NCI-H187 treated with DMSO at 0.1 percent for 48 hours (cell line): Measurements from ENCODE around the gene C19orf12.

ENCODE experiments used
- DNase-seq: peaks from one replicate; lab custom pipeline; 2025; lab: John Stamatoyannopoulos, UW

C19orf12 gene

DNA sequence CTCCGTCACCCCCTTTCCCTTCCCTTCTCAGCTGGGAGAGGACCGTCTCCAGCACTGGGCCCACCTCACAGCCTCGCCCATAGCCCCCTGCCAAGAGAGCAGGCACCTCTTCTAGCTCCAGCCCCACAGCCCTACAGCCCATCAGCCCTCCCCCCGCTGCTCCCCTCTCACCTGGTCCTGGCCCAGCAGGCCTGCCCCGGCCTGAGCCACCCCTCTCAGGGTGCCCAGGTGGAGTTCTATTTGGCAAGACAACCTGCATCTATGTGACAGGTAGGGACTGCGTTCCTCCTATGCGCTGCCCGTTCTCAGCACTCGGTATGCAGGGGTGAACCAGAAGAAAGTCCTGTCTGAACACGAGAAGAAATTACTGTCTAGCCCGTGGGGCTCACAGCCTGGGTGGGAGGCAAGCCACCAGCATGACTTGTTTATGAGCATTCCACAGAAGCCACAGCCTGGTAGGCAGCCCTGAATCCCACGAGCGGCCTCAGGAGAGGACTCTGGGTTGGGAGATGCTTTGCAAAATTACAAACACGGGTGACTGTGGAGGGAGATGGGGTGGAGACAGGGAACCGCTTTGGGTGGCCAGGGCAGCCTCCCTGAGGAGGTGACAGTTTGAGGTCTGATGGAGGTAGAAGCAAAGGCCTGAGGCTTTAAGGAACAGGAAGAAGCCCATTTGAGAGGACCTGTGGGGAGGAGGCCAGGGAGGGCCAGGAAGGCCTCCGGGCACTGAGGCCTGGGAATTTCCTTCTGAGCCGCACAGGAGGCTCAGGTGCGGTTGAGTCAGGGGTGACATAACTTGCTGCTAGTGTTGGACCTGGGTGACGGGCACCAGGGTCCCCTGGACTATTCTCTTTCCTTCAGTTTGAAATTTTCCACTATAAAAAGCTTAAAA lies 51.0 kb downstream of the C19orf12 start:
- DNase-seq = no peak

DNA sequence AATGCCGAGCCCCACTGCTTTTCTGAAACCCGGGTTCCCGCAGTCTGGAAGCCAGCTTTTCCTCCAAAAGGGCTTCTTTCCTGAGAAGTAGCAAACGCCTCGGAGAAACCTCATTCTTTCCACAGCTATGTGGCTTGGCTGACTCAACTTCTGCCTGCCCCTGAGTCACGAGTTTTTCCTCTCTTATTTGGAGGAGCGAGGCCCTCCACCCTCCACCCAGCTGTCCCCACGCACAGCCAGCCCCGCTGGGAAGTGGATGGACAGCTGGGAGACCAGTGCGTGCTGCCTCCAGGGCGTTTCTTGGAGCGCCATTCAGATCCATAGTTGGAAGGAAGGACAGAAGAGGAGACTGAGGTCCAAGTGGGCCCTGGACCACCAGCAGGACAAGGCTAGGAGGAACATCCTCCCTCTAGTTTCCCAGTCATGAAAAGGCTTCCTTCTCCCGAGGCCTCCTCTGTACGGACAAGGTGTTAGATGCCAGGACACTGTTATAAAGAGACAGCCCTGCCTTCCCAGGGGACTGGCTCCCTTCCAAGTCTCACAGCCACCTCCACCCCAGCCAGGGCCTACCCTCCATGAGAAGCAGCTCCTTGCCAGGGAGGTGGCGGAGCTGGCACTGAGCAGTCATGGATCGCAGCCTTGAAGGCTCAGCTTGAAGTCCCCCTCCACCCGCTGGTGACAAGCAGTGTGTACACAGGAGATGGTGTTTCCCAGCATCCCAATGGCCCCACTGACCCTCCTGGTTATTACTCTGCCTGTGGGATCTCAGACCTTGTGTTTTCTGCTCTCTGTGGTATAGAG lies 52.3 kb downstream of the C19orf12 start:
- DNase-seq = no peak

DNA sequence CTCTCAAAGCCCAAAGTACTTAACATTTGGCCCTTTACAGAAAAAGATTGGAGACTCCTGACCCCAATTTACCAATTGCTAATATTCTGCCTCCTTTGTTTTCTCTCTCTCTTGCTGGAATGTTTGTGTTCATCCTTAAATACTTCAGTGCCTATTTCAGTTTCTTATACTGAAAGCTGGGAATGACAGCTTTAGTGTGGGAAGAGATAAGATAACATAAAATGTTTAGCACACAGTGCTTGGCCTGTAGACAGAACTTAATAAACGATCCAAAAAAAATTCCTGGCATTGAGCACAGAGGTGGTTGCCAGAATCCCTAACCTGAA lies 52.8 kb downstream of the C19orf12 start:
- DNase-seq = no peak

DNA sequence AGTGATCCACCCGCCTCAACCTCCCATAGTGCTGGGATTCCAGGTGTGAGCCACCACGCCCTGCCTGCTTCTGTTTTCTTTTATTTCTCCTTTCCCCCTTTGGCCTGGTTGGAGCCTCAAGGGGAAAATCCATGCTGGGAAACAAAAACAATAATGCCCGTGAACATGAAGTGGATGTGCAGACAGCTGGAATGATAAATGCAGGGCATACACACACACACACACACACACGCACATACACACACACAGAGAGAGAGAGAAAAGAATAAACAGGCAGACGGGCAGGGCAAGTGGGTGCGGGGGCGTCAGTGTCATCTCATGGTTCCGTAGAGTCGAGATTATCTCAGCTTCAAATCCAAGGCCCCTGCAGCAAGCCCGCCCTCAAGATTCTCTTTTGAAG lies 54.2 kb downstream of the C19orf12 start:
- DNase-seq = no peak

DNA sequence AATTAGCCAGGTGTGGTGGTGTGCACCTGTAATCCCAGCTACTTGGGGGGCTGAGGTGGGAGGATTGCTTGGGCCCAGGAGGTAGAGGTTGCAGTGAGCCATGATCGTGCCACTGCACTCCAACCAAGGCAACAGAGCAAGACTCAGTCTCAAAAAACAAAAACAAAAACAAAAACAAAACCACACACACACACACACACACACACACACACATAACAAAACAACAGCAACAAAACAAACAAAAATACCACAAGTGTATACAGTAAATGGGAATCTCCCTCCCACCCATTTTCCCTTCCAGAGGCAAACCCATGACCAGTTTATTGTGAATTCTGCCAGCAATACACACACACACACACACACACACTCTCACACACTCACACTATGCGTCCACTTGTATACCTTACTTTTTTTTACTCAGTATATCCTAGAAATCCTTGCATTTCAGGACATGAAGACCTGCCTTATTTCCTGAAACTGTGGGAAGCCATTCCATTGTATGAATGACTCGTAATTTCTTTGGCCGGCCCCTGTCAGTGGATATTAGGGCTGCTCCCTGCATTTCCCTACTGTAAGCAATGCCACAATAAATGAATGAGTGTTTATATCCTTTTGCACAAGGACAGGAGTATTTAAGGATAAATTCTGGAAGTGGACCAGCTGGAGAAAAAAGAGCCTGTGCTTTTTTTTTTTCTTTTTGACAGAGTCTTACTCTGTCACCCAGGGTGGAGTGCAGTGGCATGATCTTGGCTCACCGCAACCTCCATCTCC lies 56.7 kb downstream of the C19orf12 start:
- no peak for DNase-seq

DNA sequence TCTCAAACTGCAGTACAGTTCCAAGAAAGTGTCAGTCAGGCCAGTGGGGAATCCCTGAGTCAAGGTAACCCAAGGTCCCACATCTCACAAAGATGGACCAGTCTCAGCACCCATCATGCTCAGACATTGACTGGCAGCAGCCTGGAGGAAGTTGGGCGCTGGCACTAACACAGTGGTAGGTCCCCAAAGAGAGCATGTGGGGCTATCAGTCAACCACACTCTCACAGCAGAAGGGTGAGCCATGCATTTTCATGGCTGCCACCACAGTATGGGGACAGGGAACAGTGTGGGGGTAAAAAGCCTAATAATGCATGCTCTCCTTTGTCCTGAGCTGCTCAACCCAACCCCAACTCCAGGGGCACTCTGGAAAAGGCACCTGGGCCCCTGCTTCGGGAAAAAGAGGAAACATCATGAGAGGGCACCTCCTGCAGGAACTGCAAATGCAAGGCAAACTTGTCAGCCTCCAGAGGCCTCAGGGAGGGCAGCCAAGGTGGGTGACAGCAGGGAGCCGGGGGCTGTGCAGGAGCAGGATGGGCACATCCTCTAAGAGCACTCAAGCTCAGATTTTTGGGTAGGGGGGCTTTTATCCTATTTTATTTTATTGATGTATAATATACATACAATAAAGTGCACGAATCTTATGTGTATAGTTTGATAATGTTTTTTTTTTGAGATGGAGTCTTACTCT lies 59.3 kb downstream of the C19orf12 start:
- no peak for DNase-seq

DNA sequence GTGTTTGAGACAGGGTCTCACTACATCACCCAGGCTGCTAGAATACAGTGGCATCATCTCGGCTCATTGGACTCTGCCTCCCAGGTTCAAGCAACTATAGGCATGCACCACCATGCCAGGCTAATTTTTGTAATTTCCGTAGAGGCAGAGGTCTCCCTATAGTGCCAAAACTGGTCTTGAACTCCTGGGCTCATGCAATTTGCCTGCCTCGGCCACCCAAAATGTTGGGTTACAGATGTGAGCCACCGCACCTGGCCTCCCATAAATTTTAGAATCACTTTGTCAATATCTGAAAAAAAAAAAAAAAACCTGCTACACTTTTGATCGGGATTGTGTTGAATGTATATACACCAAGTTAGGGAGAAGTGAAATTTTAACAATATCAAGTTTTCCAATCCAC lies 61.7 kb downstream of the C19orf12 start:
- DNase-seq = no peak

DNA sequence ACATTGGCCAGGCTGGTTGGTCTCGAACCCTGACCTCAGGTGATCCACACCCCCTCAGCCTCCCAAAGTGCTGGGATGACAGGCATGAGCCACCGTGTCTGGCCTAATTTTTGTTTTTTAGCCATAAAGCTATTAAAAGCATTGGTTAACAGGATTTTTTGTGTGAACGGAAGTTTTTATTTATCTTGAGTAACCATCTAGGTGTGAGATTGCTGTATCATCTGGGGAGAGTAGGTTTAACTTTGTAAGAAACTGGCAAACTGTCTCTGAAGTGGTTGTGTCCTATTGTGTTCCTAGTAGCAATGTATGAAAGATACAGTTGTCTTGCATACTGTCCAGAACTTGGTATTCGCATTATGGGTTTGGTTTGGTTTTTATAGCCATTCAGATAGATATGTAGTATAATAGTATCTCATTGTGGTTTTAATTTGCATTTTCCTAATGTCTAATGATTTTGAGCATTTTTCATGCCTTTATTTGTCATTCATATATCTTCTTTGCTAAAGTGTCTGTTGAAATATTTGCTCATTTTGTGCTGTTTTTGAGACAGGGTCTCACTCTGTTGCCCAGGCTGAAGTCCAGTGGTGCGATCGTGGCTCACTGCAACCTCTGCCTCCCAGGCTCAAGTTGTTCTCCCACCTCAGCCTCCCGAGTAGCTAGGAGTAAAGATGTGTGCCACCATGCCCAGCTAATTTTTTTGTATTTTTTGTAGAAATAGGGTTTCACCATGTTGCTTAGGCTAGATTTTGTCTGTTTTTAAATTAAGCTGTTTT lies 63.3 kb downstream of the C19orf12 start:
- DNase-seq = no peak

DNA sequence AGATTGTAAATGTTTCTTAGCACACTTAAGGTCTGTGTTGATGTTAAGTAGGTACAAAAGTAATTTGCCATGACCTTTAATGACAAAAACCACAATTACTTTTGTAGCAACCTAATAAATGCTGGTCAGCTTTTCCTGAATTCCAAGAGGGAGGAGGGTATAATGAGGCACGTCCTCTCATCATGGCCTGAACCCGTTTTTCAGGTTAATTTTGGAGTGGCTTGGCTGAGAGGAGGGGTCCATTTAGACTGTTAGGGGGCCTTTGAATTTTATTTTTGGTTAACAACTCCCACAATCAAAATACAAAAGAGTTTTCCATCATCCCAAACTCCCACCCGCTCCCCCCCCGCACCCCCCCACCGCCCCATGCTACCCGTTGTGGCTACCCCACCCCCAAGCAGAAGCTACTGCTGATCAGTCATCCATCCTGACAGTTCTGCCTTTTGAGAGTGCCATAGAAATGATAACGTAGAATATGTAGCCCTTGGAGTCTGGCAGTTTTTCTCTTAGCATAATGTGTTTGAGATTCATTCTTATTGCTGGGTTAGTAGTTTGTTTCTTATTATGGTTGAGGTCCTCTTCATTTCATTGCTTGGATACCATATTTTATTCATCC lies 64.2 kb downstream of the C19orf12 start:
- no peak for DNase-seq
